ENCODE data around the gene CTU2. TPM values are rescaled to one million over a fixed set of nuclear protein-coding genes. Genes with fewer than 3 reads are reported as not detected.

Gene CTU2
- polyA plus RNA-seq, 1 of the 3 experiments (the other 2 are of a cell fraction), result 16.2 TPM

GRCh38 chr16:88715312-88716190 is 9.2 kb downstream of the CTU2 start:
- H3K9me2 ChIP-seq, result no peaks in the 10 kb centered on the region
- no peaks in the 10 kb centered on the region for H3K9me3 ChIP-seq
- no peaks in the 10 kb centered on the region for H3K27me3 ChIP-seq (ENCODE audit: insufficient read depth)
- no peak overlapping the region for H3K4me2 ChIP-seq
- WGBS (ENCODE audit: low lambda C conversion rate), result 95% methylated on average over 28 of the region's 57 CpGs
- H3K4me1 ChIP-seq (ENCODE audit: control insufficient read depth in 1 of 2, insufficient read depth in 2 of 2, low read depth in 1 of 2, low read length in 1 of 2), result no peaks in the 10 kb centered on the region
- H3K27ac ChIP-seq (ENCODE audit: low read depth in 2 of 2, low read length in 1 of 2), result no peak overlapping the region
- H3K4me3 ChIP-seq (ENCODE audit: low read depth in 2 of 2, low read length in 1 of 2), result no peak overlapping the region
- no peak for DNase-seq
- H4K20me1 ChIP-seq (ENCODE audit: insufficient read depth), result peaks cover 5% of the 10 kb centered on the region; the same call in 1 of the 2 replicates
- H3F3A ChIP-seq (replicated peaks; ENCODE audit: insufficient read depth), result peaks cover 15% of the 10 kb centered on the region
- ChIA-PET POLR2A (no interaction called here), CTCF (interaction anchor here (1.3 to 1.5 kb wide), 2 partner anchors 22 kb away, joined by 3 to 7 read pairs; no protein-coding TSS in a partner anchor)
- no peak overlapping the region for H3K9ac ChIP-seq
- H3K79me2 ChIP-seq (ENCODE audit: insufficient read depth), result no peaks in the 10 kb centered on the region
- no peak overlapping the region for H2AFZ ChIP-seq (ENCODE audit: low read depth)
- H3K36me3 ChIP-seq (replicated peaks in 1 of 2; ENCODE audit: control insufficient read depth in 1 of 2, insufficient read depth in 2 of 2, low read length in 1 of 2), result peaks cover 17 to 58% of the 10 kb centered on the region in 2 experiments
- TF ChIP-seq ELF1 (IDR thresholded peaks at IDR 0.05), result no peak
- no peak for TF ChIP-seq YY1 (IDR thresholded peaks at IDR 0.05; ENCODE audit: low read depth)
- TF ChIP-seq EP300 (IDR thresholded peaks at IDR 0.05; ENCODE audit: borderline replicate concordance in 1 of 2, low read depth in 1 of 2, low read length in 1 of 2), result no peak
- TF ChIP-seq FOXJ3 (CRISPR knock-in tag; IDR thresholded peaks at IDR 0.05), result no peak
- TF ChIP-seq IRF3 (IDR thresholded peaks at IDR 0.05; ENCODE audit: low read depth, low read length), result no peak
- TF ChIP-seq TEAD4 (IDR thresholded peaks at IDR 0.05; ENCODE audit: borderline replicate concordance, insufficient read depth), result no peak
- no peak for TF ChIP-seq FOSL2 (IDR thresholded peaks at IDR 0.05; ENCODE audit: borderline replicate concordance, low read depth)
- no peak for TF ChIP-seq RAD21 (IDR thresholded peaks at IDR 0.05; ENCODE audit: low read length)

- ChIA-PET CTCF (interaction anchor here (1.3 kb wide), 1 partner anchor 21 kb away, joined by 7 read pairs; no protein-coding TSS in a partner anchor), POLR2A (no interaction called here)
- no peak for DNase-seq
- no peak overlapping the region for H3K4me3 ChIP-seq (ENCODE audit: low read depth in 2 of 2, low read length in 1 of 2)
- WGBS (ENCODE audit: low lambda C conversion rate), result no CpG with 5 or more reads among the region's 15 CpGs
- peaks cover 15% of the 10 kb centered on the region for H3F3A ChIP-seq (replicated peaks; ENCODE audit: insufficient read depth)
- H3K27ac ChIP-seq (ENCODE audit: low read depth in 2 of 2, low read length in 1 of 2), result no peak overlapping the region
- H2AFZ ChIP-seq (ENCODE audit: low read depth), result no peak overlapping the region
- no peaks in the 10 kb centered on the region for H3K9me2 ChIP-seq
- H3K79me2 ChIP-seq (ENCODE audit: insufficient read depth), result no peaks in the 10 kb centered on the region
- no peak overlapping the region for H3K4me2 ChIP-seq
- TF ChIP-seq PBX3 (IDR thresholded peaks at IDR 0.05), result no peak
- TF ChIP-seq TEAD4 (IDR thresholded peaks at IDR 0.05; ENCODE audit: borderline replicate concordance, insufficient read depth), result no peak
- no peak for TF ChIP-seq EP300 (IDR thresholded peaks at IDR 0.05; ENCODE audit: borderline replicate concordance in 1 of 2, low read depth in 1 of 2, low read length in 1 of 2)
- TF ChIP-seq NRF1 (IDR thresholded peaks at IDR 0.05; ENCODE audit: low read depth, low read length), result no peak
- TF ChIP-seq MAX (IDR thresholded peaks at IDR 0.05; ENCODE audit: low read depth), result no peak
- no peak for TF ChIP-seq CTCF (IDR thresholded peaks at IDR 0.05)
- no peak for TF ChIP-seq MXI1 (IDR thresholded peaks at IDR 0.05; ENCODE audit: low read depth, low read length)
- no peak for TF ChIP-seq ELF1 (IDR thresholded peaks at IDR 0.05)
- TF ChIP-seq SMC3 (IDR thresholded peaks at IDR 0.05; ENCODE audit: low read depth, low read length), result no peak
- TF ChIP-seq FOSL2 (IDR thresholded peaks at IDR 0.05; ENCODE audit: borderline replicate concordance, low read depth), result no peak
- no peak for TF ChIP-seq RFX5 (IDR thresholded peaks at IDR 0.05; ENCODE audit: low read length)
- TF ChIP-seq USF1 (IDR thresholded peaks at IDR 0.05; ENCODE audit: borderline replicate concordance, low read depth), result no peak
- no peak overlapping the region for H3K9ac ChIP-seq
- H3K9me3 ChIP-seq, result no peaks in the 10 kb centered on the region
- peaks cover 17 to 62% of the 10 kb centered on the region in 2 experiments for H3K36me3 ChIP-seq (replicated peaks in 1 of 2; ENCODE audit: control insufficient read depth in 1 of 2, insufficient read depth in 2 of 2, low read length in 1 of 2)
- no peaks in the 10 kb centered on the region for H3K27me3 ChIP-seq (ENCODE audit: insufficient read depth)
- peaks cover 5% of the 10 kb centered on the region; the same call in 1 of the 2 replicates for H4K20me1 ChIP-seq (ENCODE audit: insufficient read depth)
- no peaks in the 10 kb centered on the region for H3K4me1 ChIP-seq (ENCODE audit: control insufficient read depth in 1 of 2, insufficient read depth in 2 of 2, low read depth in 1 of 2, low read length in 1 of 2)
Measured at GRCh38 chr16:88716201-88716600, 9.9 kb downstream of the CTU2 start.
